ENCODE measurements around the gene CES2. TPM values are rescaled to one million over a fixed set of nuclear protein-coding genes. Genes with fewer than 3 reads are reported as not detected.
A peak's percentile ranks its signal among the peaks of the same experiment; 100 is the strongest.
"Not testable (repeated sequence)": the region's sequence is repeated elsewhere in the genome, so short reads cannot be mapped to it uniquely, and the experiment has no call there.

CES2 gene, protein sequence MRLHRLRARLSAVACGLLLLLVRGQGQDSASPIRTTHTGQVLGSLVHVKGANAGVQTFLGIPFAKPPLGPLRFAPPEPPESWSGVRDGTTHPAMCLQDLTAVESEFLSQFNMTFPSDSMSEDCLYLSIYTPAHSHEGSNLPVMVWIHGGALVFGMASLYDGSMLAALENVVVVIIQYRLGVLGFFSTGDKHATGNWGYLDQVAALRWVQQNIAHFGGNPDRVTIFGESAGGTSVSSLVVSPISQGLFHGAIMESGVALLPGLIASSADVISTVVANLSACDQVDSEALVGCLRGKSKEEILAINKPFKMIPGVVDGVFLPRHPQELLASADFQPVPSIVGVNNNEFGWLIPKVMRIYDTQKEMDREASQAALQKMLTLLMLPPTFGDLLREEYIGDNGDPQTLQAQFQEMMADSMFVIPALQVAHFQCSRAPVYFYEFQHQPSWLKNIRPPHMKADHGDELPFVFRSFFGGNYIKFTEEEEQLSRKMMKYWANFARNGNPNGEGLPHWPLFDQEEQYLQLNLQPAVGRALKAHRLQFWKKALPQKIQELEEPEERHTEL
- 25.2 and 25.7 TPM in 2 replicates for total RNA-seq (2014; rRNA removed; shearing (Covaris generic))

DNA sequence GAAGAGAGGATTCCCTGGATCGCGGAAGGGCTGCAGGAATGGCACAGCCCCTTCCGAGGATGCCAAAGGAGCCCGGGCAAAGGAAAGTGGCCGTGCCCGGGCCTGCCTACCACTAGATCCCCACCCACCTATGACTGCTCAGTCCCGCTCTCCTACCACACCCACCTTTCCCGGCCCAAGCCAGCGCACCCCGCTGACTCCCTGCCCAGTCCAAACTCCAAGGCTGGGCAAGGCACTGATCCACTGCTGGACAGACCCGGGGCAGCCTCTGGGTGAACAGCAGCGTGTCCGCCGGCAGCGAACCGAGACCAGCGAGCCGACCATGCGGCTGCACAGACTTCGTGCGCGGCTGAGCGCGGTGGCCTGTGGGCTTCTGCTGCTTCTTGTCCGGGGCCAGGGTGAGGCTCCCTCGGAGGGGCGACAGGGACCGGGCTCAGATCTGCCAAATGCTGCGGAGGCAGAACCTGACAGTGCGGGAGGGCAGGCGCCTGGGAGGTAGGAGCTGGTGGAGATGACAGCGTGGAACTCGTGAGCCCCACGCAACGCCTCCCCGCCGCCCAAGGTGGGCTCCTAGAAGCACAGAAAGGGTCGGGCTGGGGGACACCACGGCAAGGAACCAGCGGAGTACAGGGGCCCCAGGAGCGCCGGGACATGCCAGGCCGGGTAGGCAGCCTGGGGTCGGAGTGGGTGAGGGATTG is at the start of gene CES2:
CES2 (plus strand) TSS at position 203 of the 698 bp plus-strand sequence; CDS start at position 323, 120 bp downstream.
- H3K27ac ChIP-seq = peak within 1 kb of the TSS; percentile 71
- no peak for DNase-seq
- peak within 1 kb of the TSS; percentile 95 for H3K4me3 ChIP-seq
- H3K27me3 ChIP-seq = no peaks in the 10 kb centered on the region
- 0 out of 2 replicates have a peak, but pooled peaks cover 3% of the 10 kb centered on the region for H3K36me3 ChIP-seq
- peaks cover 5% of the 10 kb centered on the region for H3K4me1 ChIP-seq
- H3K9me3 ChIP-seq (replicated peaks) = no peaks in the 10 kb centered on the region

DNA sequence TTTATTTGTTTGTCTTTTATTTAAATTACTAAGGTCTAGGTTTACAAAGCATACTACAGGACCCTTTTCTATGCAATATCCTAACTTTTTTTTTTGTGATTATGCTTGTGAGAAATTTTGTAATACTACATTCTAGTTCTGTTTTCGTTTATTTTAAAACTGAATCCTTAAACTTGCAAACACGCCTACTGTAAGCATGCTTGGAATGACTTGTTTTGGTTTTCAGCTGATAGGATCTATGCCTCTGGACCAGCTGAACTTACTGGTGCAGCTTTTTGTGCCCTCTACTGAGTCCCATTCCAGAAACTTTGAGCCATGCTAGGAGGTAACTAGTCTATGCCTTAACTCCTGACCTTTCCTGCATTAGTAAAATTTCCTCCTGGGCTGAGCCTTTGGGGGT is 49.0 kb upstream of the CES2 start:
- no peak overlapping the region for H3K4me3 ChIP-seq
- H3K27ac ChIP-seq = no peak overlapping the region
- no peaks in the 10 kb centered on the region for H3K27me3 ChIP-seq
- no peaks in the 10 kb centered on the region for H3K9me3 ChIP-seq (replicated peaks)
- peaks cover 20% of the 10 kb centered on the region for H3K36me3 ChIP-seq
- no peak for DNase-seq
- H3K4me1 ChIP-seq = no peaks in the 10 kb centered on the region

DNA sequence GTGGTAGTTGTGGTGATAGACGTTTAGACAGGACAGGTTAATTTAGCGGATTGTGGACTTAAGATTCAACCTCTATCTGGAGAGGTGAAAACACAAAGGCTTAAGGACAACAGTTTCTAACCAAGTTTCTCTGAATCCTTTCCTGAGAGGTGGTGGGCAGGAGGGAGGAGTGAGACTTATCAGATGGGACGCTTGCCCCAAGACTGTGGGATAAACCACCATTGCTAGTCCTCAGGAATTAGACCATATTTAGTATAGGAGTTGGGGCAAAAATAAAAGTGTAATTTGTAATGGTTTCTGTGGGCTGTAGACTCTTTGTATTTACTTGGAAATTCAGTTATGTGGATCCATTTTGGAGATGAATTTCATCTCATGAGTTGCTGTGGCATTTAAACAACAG is 48.4 kb upstream of the CES2 start:
- H3K27ac ChIP-seq = no peak overlapping the region
- H3K4me3 ChIP-seq = no peak overlapping the region
- H3K4me1 ChIP-seq = no peaks in the 10 kb centered on the region
- H3K27me3 ChIP-seq = no peaks in the 10 kb centered on the region
- H3K36me3 ChIP-seq = peaks cover 20% of the 10 kb centered on the region
- H3K9me3 ChIP-seq (replicated peaks) = no peaks in the 10 kb centered on the region
- DNase-seq = no peak

DNA sequence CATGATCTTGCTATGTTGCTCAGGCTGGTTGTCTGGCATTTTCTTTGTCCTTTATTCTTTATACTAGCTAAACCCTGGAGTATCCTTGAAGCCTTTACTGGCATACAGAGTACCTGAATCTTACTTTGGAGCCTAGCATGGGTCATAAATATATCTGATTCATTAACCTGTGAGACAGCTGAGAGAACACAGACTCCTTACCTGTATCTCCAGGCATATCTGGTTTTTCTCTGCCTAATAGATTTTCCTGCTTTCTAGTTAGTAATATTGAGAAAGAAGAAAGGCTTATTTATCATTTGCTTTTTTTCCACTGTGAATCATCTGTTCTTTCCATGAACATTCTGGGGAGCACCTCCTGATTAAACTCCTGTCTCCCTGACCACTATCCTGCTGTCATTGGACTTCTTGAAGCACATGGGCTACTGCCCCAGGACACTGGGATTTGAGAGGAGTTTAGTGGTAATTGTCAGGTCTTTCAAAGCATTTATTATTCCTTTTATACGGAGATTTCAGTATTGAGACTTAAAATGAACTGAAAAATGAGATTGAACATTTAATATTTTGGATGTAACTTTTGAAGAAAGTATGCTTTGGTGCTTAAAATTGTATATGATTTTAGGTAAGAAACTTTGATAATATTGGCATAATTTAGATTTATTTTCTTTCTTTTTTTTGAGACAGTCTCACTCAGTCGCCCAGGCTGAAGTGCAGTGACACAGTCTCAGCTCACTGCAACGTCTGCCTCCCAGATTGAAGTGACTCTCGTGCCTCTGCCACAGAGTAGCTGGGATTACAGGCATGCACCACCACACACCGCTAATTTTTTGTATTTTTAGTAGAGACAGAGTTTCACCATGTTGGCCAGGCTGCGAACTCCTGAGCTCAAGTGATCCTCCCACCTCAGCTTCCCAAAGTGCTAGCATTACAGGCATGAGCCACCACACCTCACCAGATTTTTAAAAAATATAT is 46.4 kb upstream of the CES2 start:
- H3K27me3 ChIP-seq = no peaks in the 10 kb centered on the region

DNA sequence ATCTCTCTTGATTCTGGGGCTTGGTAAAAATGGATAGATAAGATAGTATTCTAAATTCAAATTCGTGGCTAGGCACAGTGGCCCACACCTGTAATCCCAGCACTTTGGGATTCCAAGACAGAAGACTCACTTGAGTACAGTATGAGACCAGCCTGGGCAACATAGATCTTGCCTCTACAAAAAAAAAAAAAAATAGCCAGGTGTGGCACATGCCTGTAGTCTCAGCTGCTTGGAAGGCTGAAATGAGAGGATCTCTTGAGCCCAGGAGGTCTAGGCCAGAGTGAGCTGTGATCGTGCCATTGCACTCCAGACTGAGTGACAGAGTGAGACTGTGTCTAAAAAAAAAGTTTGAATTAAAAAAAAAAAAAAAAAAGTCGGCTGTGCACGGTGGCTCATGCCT is 45.7 kb upstream of the CES2 start:
- no peak overlapping the region for H3K27ac ChIP-seq
- peaks cover 15% of the 10 kb centered on the region for H3K36me3 ChIP-seq
- no peaks in the 10 kb centered on the region for H3K4me1 ChIP-seq
- no peaks in the 10 kb centered on the region for H3K9me3 ChIP-seq (replicated peaks)
- H3K4me3 ChIP-seq = no peak overlapping the region
- H3K27me3 ChIP-seq = no peaks in the 10 kb centered on the region
- DNase-seq = no peak

More for the DNA sequence above, 46.4 kb upstream of the CES2 start:
- Histone ChIP-seq H3K4me1 (no peaks in the 10 kb centered on the region), H3K9me3 (replicated peaks) (no peaks in the 10 kb centered on the region), H3K27ac (no peak overlapping the region), H3K36me3 (peaks cover 20% of the 10 kb centered on the region), H3K4me3 (no peak overlapping the region)
- no peak for DNase-seq

DNA sequence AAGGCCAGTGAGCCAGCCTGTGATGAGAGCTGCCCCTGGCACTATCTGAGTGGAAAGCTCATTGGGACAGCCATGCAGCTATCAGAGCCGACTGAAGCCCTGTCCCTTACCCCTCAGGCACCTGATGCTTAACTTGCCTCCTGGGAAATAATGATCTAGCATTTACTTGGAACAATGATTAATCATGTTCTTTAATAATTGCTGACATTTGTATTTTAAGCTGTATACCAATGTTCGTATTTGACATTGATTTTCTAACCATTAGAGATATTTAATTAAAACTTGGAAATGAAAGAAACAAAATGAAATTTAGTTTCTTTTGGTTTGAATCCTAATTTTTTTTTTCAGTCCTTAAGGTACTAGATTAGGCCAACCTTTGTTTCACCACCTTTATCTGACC is 44.5 kb upstream of the CES2 start:
- Histone ChIP-seq H3K27ac (no peak overlapping the region), H3K4me3 (no peak overlapping the region), H3K4me1 (no peaks in the 10 kb centered on the region), H3K36me3 (peaks cover 9% of the 10 kb centered on the region), H3K9me3 (replicated peaks) (no peaks in the 10 kb centered on the region), H3K27me3 (peaks cover 1% of the 10 kb centered on the region; the same call in 1 of the 2 replicates)
- DNase-seq = no peak

DNA sequence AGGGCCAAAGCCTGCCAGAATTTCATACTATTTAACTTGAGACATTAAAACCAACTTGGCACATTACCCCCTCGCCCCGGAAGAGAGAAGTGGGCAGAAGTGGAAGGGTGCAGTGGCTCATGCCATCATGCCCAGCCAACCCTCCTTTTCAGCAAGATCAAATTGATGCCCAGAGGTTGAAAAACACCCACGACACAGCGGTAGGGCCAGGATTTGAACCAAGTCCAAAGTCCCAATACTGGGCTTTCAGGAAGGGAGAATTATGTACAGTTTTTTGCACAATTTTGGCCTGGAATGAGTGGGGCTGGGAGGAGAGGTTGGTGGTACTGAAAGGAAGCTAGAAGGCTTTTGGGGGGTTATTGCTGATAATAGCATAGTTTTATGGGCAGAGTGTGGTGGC is 44.0 kb upstream of the CES2 start:
- Histone ChIP-seq H3K9me3 (replicated peaks) (no peaks in the 10 kb centered on the region), H3K4me3 (no peak overlapping the region), H3K27me3 (peaks cover 4% of the 10 kb centered on the region; the same call in 1 of the 2 replicates), H3K36me3 (peaks cover 4% of the 10 kb centered on the region; the same call in 1 of the 2 replicates), H3K4me1 (no peaks in the 10 kb centered on the region), H3K27ac (no peak overlapping the region)
- no peak for DNase-seq

DNA sequence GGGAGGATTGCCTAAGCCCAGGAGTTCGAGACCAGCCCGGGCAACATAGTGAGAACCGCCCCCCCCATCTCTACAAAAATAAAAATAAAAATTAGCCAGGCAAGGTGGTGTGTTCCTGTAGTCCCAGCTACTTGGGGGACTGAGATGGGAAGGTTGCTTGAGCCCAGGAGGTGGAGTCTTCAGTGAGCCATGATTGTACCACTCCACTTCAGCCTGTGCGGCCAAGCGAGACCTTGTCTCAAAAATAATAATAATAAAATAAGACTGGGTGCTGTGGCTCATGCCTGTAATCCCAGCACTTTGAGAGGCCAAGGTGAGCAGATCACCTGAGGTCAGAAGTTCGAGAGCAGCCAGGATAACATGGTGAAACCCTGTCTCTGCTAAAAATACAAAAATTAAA is 43.5 kb upstream of the CES2 start:
- peaks cover 4% of the 10 kb centered on the region; the same call in 1 of the 2 replicates for H3K27me3 ChIP-seq
- no peak for DNase-seq

DNA sequence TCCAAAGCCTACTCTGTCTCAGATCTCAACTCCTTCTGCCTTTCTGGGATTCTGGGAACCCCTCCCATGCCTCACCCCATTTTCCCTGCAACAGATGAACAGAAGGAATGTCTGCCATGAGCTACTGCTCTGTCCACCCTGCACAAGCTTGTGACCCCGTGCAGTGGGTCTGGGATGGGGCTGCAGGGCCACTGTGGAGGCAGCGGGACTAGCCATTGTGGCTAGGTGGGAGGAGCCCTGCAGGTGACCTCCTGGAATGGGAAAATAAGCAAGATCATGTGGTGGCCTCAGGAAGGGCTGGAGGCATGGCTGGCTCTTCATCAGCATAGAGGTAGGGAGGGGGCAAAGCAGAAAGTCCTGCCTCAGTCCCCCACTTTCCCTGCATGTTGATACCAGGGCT is 41.3 kb upstream of the CES2 start:
- H3K36me3 ChIP-seq = no peaks in the 10 kb centered on the region
- no peak for DNase-seq
- no peaks in the 10 kb centered on the region; the same call in 1 of the 2 replicates for H3K4me1 ChIP-seq
- no peak overlapping the region for H3K27ac ChIP-seq
- no peak overlapping the region for H3K4me3 ChIP-seq
- H3K9me3 ChIP-seq (replicated peaks) = no peaks in the 10 kb centered on the region
- peaks cover 4% of the 10 kb centered on the region; the same call in 1 of the 2 replicates for H3K27me3 ChIP-seq

More for the DNA sequence above, 43.5 kb upstream of the CES2 start:
- Histone ChIP-seq H3K36me3 (0 out of 2 replicates have a peak, but pooled peaks cover 4% of the 10 kb centered on the region), H3K9me3 (replicated peaks) (no peaks in the 10 kb centered on the region), H3K4me1 (no peaks in the 10 kb centered on the region; the same call in 1 of the 2 replicates), H3K27ac (no peak overlapping the region), H3K4me3 (no peak overlapping the region)

DNA sequence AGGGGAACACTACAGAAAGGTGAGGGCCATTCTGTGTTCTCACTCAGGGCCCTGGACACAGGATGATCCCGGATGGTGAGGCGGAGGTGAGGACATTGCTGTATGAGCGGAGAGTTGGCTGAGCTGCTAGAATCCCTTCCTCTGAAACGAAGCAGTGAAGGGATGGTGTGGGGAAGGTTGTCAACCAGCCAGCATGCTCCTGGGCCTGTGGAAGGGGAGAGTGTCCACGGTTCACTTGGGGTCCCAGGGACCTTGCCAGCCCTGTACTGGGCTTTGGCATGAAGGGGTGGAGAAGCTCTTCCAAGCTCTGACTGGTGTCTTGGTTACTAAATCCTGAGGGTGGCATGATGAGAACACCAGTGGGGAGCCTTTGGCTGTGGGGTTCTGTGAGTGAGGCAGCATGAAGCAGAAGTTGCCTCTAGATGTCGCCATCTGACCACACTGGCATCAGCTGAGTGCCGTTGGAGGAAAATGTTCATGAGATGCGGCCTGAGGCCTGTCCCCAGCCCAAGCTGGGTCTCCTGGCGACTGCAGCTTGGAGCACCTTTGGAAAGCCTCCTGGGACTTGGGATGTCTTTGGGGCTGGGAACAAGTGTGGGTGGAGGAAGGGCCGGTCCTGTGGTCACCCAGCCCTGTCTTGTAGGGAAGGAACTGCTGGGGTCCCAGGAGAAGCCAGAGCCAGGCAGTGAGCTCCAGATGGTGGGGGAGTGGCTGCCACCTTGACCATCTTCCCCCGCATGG is 40.2 kb upstream of the CES2 start:
- no peaks in the 10 kb centered on the region for H3K9me3 ChIP-seq (replicated peaks)
- peaks cover 8% of the 10 kb centered on the region for H3K4me1 ChIP-seq
- H3K27me3 ChIP-seq = peaks cover 4% of the 10 kb centered on the region; the same call in 1 of the 2 replicates
- H3K36me3 ChIP-seq = no peaks in the 10 kb centered on the region
- H3K27ac ChIP-seq = no peak overlapping the region
- peak; percentile 73 to 89 for DNase-seq
- no peak overlapping the region for H3K4me3 ChIP-seq

DNA sequence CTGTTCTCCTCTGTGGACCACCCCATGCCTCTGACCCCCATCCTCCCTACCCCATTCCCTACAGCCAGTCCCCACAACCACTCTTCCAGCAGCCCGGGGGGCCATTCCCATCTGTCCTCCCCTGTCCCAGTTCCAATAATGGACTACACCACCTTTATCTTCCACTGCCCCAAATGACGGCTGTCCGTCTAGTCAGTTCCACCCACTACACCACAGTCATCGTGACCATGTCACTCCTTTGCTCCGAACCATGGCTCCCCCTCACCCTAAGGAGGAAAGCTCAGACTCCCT is 39.7 kb upstream of the CES2 start:
- Histone ChIP-seq H3K27ac (no peak overlapping the region), H3K4me3 (no peak overlapping the region), H3K9me3 (replicated peaks) (no peaks in the 10 kb centered on the region), H3K4me1 (peaks cover 12% of the 10 kb centered on the region), H3K36me3 (no peaks in the 10 kb centered on the region), H3K27me3 (peaks cover 4% of the 10 kb centered on the region; the same call in 1 of the 2 replicates)
- no peak for DNase-seq

DNA sequence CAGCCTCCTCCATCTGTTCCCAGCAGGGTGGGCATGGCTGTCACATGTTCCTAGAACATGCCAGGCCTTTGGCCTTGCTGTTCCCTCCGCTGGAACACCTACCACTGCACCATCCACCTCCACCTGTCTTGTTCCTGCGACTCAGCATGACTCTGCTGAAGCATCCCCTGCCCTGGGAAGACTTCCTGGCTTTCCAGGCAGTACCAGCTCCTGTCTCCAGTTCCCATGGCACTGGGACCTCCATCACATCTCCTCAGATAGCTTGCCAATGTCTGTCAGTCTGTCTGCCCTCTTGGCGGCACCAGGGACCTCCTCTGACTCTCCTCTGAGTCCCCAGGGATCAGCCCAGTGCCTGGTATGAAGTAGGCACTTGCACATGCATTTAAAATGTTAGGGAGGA is 39.3 kb upstream of the CES2 start:
- Histone ChIP-seq H3K4me1 (peaks cover 15% of the 10 kb centered on the region), H3K4me3 (no peak overlapping the region), H3K27me3 (peaks cover 4% of the 10 kb centered on the region; the same call in 1 of the 2 replicates), H3K27ac (no peak overlapping the region), H3K9me3 (replicated peaks) (no peaks in the 10 kb centered on the region), H3K36me3 (no peaks in the 10 kb centered on the region)
- DNase-seq = no peak

DNA sequence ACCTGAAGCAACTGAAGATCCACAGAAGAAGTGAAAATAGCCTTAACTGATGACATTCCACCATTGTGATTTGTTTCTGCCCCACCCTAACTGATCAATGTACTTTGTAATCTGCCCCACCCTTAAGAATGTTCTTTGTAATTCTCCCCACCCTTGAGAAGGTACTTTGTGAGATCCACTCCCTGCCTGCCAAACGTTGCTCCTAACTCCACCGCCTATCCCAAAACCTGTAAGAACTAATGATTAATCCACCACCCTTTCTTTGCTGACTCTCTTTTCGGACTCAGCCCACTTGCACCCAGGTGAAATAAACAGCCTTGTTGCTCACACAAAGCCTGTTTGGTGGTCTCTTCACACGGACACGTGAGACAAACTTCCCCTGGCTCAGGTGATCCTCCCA is 38.6 kb upstream of the CES2 start:
- not testable (repeated sequence) for H3K9me3 ChIP-seq (replicated peaks); H3K27me3 ChIP-seq; H3K4me3 ChIP-seq; H3K27ac ChIP-seq; DNase-seq; H3K36me3 ChIP-seq
- peaks cover 15% of the 10 kb centered on the region for H3K4me1 ChIP-seq

DNA sequence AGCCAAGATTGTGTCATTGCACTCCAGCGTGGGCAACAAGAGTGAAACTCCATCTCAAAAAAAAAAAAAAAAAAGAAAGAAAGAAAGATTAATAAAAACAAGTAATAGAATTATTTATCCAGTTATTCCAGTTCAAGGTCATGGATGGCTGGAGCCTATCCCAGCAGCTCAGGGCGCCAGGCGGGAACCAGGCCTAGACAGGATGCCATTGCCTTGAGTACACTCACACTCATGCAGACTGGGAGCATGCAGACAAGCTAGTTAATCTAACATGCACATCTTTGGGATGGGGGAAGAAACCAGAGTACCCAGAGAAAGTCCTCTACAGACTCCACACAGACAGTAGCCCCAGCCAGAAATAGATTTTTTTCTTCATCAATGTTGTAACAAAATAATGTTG is 37.1 kb upstream of the CES2 start:
- DNase-seq = no peak
- Histone ChIP-seq H3K9me3 (replicated peaks) (no peaks in the 10 kb centered on the region), H3K27ac (no peak overlapping the region), H3K27me3 (peaks cover 4% of the 10 kb centered on the region; the same call in 1 of the 2 replicates), H3K4me3 (no peak overlapping the region), H3K4me1 (peaks cover 18% of the 10 kb centered on the region), H3K36me3 (no peaks in the 10 kb centered on the region)

Data from SJCRH30 (cell line).